ENCODE results near the gene ANAPC15. TPM values are rescaled to one million over a fixed set of nuclear protein-coding genes. Genes with fewer than 3 reads are reported as not detected.
A peak's percentile ranks its signal among the peaks of the same experiment; 100 is the strongest.

Gene ANAPC15
- total and polyA plus RNA-seq, 2 of the 13 experiments (the other 11 are each of a cell fraction or from before 2014, with no cell fraction given) = 18.8 to 25.7 TPM

DNA sequence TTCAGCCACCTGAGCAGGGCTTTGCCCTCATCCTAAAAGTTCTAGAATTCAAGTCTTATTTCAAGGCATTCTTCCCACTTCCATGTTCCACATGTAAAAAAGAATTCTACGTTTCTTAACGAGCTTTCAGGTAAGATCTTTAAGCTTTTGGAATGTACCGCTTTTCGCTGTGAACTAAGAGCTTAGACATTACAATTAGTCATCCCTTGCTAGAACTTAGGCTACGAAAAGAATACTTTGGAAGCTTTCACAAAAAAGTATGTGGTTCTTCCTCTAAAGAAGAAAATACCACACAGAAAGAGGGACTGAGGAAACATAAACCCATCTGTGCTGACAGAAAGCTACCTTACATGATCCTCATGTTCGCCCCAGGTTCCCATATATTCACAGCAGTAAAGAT is 34.0 kb downstream of the ANAPC15 start:
- Histone ChIP-seq H3K4me2 (ENCODE audit: low read depth, low read length) (peak overlapping the region; percentile 82), H4K20me1 (ENCODE audit: insufficient read depth, low read length) (no peaks in the 10 kb centered on the region), H3K36me3 (replicated peaks in 1 of 2; ENCODE audit: control insufficient read depth in 1 of 2, insufficient read depth in 2 of 2, low read length in 2 of 2) (peaks cover 0 to 10% of the 10 kb centered on the region in 2 experiments; a peak in 3 of 5 replicates), H3K4me1 (ENCODE audit: insufficient read depth, low read length) (peaks cover 24% of the 10 kb centered on the region), H3K27me3 (ENCODE audit: control insufficient read depth in 1 of 2, insufficient read depth in 2 of 2, low read length in 2 of 2) (no peaks in the 10 kb centered on the region; a peak in 1 of 5 replicates), H3K79me2 (ENCODE audit: insufficient read depth, low read length) (peaks cover 57% of the 10 kb centered on the region), H3K4me3 (replicated peaks in 1 of 3; ENCODE audit: insufficient read depth in 1 of 3, low read depth in 2 of 3, low read length in 3 of 3) (peak overlapping the region; percentile 71 to 92 (median 83); a peak in 4 of 6 replicates), H2AFZ (ENCODE audit: low read length) (no peak overlapping the region), H3K27ac (ENCODE audit: extremely low read length, insufficient read depth, low read length) (peak overlapping the region; percentile 86), H3K9ac (ENCODE audit: insufficient read depth, low read depth, low read length) (peak overlapping the region; percentile 77), H3K9me3 (ENCODE audit: low read length) (no peaks in the 10 kb centered on the region)
- CTCF ChIA-PET (ENCODE audit: low intra/inter-chr PET ratio, low total read pairs) = no interaction called here
- no peak for DNase-seq (ENCODE audit: low spot score)
- in situ Hi-C loops (cut with HindIII; ENCODE audit: extremely low pct_ligation_motif_present, low pct_unique_long_range_greater_than_20kb) = no loop called here
- POLR2A ChIA-PET = interaction anchor here (1.2 to 2.5 kb wide), 2 partner anchors 22 to 37 kb away, joined by 3 to 18 read pairs; no protein-coding TSS in a partner anchor
- intact Hi-C loops (cut with micrococcal nuclease; ENCODE audit: unreplicated experiment) = no loop called here
- ATAC-seq = no peak
- TF ChIP-seq RBAK (CRISPR knock-in tag; IDR thresholded peaks at IDR 0.05) (no peak), ZFP36 (IDR thresholded peaks at IDR 0.05; ENCODE audit: borderline replicate concordance, low read depth, low read length, partially characterized antibody) (no peak), TAF15 (IDR thresholded peaks at IDR 0.05; ENCODE audit: low read depth, low read length, poor library complexity, severe bottlenecking) (no peak), IKZF1 (IDR thresholded peaks at IDR 0.05) (no peak), MAZ (IDR thresholded peaks at IDR 0.05; ENCODE audit: borderline replicate concordance, low read depth, low read length) (no peak), MAZ (CRISPR knock-in tag; IDR thresholded peaks at IDR 0.05; ENCODE audit: low read depth) (no peak), ZNF629 (CRISPR knock-in tag; conservative IDR thresholded peaks at IDR 0.05) (no peak), ZNF841 (CRISPR knock-in tag; IDR thresholded peaks at IDR 0.05; ENCODE audit: borderline replicate concordance) (no peak), KLF9 (CRISPR knock-in tag; IDR thresholded peaks at IDR 0.05; ENCODE audit: low read depth) (no peak), ZNF614 (CRISPR knock-in tag; IDR thresholded peaks at IDR 0.05; ENCODE audit: borderline replicate concordance) (no peak), RNF2 (conservative IDR thresholded peaks at IDR 0.05; ENCODE audit: low read depth) (no peak), FIP1L1 (IDR thresholded peaks at IDR 0.05; ENCODE audit: borderline replicate concordance, insufficient read depth, low read depth, low read length) (no peak), CBX2 (IDR thresholded peaks at IDR 0.05; ENCODE audit: low read depth, low read length) (no peak), CBX2 (CRISPR knock-in tag; IDR thresholded peaks at IDR 0.05; ENCODE audit: low read depth) (no peak), ZNF552 (CRISPR knock-in tag; IDR thresholded peaks at IDR 0.05; ENCODE audit: borderline replicate concordance) (no peak)
- TF ChIP-seq, protein P1, sequence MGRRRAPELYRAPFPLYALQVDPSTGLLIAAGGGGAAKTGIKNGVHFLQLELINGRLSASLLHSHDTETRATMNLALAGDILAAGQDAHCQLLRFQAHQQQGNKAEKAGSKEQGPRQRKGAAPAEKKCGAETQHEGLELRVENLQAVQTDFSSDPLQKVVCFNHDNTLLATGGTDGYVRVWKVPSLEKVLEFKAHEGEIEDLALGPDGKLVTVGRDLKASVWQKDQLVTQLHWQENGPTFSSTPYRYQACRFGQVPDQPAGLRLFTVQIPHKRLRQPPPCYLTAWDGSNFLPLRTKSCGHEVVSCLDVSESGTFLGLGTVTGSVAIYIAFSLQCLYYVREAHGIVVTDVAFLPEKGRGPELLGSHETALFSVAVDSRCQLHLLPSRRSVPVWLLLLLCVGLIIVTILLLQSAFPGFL (CRISPR knock-in tag; IDR thresholded peaks at IDR 0.05) = no peak
- TF ChIP-seq, protein P2, sequence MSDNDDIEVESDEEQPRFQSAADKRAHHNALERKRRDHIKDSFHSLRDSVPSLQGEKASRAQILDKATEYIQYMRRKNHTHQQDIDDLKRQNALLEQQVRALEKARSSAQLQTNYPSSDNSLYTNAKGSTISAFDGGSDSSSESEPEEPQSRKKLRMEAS (IDR thresholded peaks at IDR 0.05) = no peak
- TF ChIP-seq, protein P3, sequence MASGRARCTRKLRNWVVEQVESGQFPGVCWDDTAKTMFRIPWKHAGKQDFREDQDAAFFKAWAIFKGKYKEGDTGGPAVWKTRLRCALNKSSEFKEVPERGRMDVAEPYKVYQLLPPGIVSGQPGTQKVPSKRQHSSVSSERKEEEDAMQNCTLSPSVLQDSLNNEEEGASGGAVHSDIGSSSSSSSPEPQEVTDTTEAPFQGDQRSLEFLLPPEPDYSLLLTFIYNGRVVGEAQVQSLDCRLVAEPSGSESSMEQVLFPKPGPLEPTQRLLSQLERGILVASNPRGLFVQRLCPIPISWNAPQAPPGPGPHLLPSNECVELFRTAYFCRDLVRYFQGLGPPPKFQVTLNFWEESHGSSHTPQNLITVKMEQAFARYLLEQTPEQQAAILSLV (CRISPR knock-in tag; IDR thresholded peaks at IDR 0.05; ENCODE audit: borderline replicate concordance) = no peak
- BruUV-seq (replicated peaks) = TSS peak; percentile 53
- 81% methylated on average over 6 of the region's 6 CpGs for WGBS (ENCODE audit: low lambda C conversion rate)
- no peak for FAIRE-seq
